OCI-LY1 (cell line): ENCODE results near the gene PRR14.

Experiments used
- H2AFZ ChIP-seq: fragments of 200-600 bp; sonication (generic), shearing (Covaris generic); 2 replicates; pipeline ENCODE4 v1.6.0; 2014; ENCODE audit warnings: antibody characterized with exemption, mild to moderate bottlenecking, low read length
- H3F3A ChIP-seq: fragments of 200-600 bp; sonication (generic), shearing (Covaris generic); 2 replicates; pipeline ENCODE4 v1.6.0; 2014; ENCODE audit warnings: mild to moderate bottlenecking, antibody characterized with exemption, low read length, moderate library complexity; ENCODE audit not compliant: insufficient read depth
- H3K27ac ChIP-seq: fragments of 200-600 bp; sonication (generic); 2 replicates; pipeline ENCODE4 v1.5.1; 2014; ENCODE audit warnings: low read length, mixed run types, mild to moderate bottlenecking, low read depth; ENCODE audit not compliant: poor library complexity, severe bottlenecking
- H3K27me3 ChIP-seq: fragments of 200-600 bp; sonication (generic); 2 replicates; pipeline ENCODE4 v1.6.0; 2014; ENCODE audit warnings: antibody characterized with exemption, mild to moderate bottlenecking, low read length, moderate library complexity; ENCODE audit not compliant: insufficient read depth
- H3K36me3 ChIP-seq: fragments of 200-600 bp; sonication (generic); 2 replicates; pipeline ENCODE4 v1.6.1; 2014; ENCODE audit warnings: mild to moderate bottlenecking, antibody characterized with exemption, low read length, moderate library complexity, mixed read lengths; ENCODE audit not compliant: insufficient read depth
- H3K4me1 ChIP-seq: fragments of 200-600 bp; sonication (generic); 2 replicates; pipeline ENCODE4 v1.5.1; 2014; ENCODE audit warnings: mild to moderate bottlenecking, low read length, moderate library complexity; ENCODE audit not compliant: insufficient read depth, severe bottlenecking
- H3K4me2 ChIP-seq: fragments of 200-600 bp; sonication (generic), shearing (Covaris generic); 2 replicates; pipeline ENCODE4 v1.6.1; 2014; ENCODE audit warnings: low read length
- H3K4me3 ChIP-seq: fragments of 200-600 bp; sonication (generic); 2 replicates; pipeline ENCODE4 v1.5.1; 2014; ENCODE audit warnings: low read length, low read depth, mild to moderate bottlenecking, mixed read lengths; ENCODE audit not compliant: poor library complexity, severe bottlenecking
- H3K79me2 ChIP-seq: fragments of 200-600 bp; shearing (Covaris generic); 2 replicates; pipeline ENCODE4 v1.6.1; 2016; ENCODE audit warnings: mixed run types, low read length, mixed read lengths; ENCODE audit not compliant: insufficient read depth
- H3K9ac ChIP-seq: fragments of 200-600 bp; sonication (generic), shearing (Covaris generic); 2 replicates; pipeline ENCODE4 v1.6.1; 2014; ENCODE audit warnings: mild to moderate bottlenecking, low read length, mixed read lengths
- H3K9me2 ChIP-seq: fragments of 200-600 bp; sonication (generic), shearing (Covaris generic); 2 replicates; pipeline ENCODE4 v1.6.1; 2014; ENCODE audit warnings: low read depth, mild to moderate bottlenecking, low read length, mixed read lengths
- H3K9me3 ChIP-seq: fragments of 200-600 bp; shearing (Covaris generic); 2 replicates; pipeline ENCODE4 v1.6.1; 2014; ENCODE audit warnings: low read length, mixed read lengths
- H4K20me1 ChIP-seq: fragments of 200-600 bp; sonication (generic), shearing (Covaris generic); 2 replicates; pipeline ENCODE4 v1.6.0; 2016; ENCODE audit warnings: mild to moderate bottlenecking, low read length; ENCODE audit not compliant: insufficient read depth
- CTCF ChIP-seq: fragments of 200-600 bp; sonication (generic), shearing (Covaris generic); IDR thresholded peaks from 2 replicates; pipeline ENCODE4 v1.5.1; 2017; ENCODE audit warnings: mild to moderate bottlenecking, antibody characterized with exemption, low read length, moderate library complexity, mixed read lengths
- EZH2 ChIP-seq: fragments of 200-600 bp; sonication (generic), shearing (Covaris generic); IDR thresholded peaks from 2 replicates; pipeline ENCODE4 v1.8.0; 2017; ENCODE audit warnings: borderline replicate concordance, mixed run types, mild to moderate bottlenecking, antibody characterized with exemption, low read length, moderate library complexity, mixed read lengths

Gene PRR14

GRCh38 chr16:30703971-30704370, 53.2 kb downstream of the PRR14 start:
- Histone ChIP-seq H3K9me2 (no peaks in the 10 kb centered on the region), H3K27ac (no peak overlapping the region), H3K27me3 (no peaks in the 10 kb centered on the region), H2AFZ (no peak overlapping the region), H3K9me3 (no peaks in the 10 kb centered on the region), H3K4me3 (no peak overlapping the region), H3F3A (no peaks in the 10 kb centered on the region), H4K20me1 (no peaks in the 10 kb centered on the region), H3K36me3 (peaks cover 83% of the 10 kb centered on the region), H3K4me2 (no peak overlapping the region), H3K9ac (no peak overlapping the region), H3K4me1 (peaks cover 10% of the 10 kb centered on the region), H3K79me2 (peaks cover 22% of the 10 kb centered on the region)
- TF ChIP-seq EZH2 = no peak
- TF ChIP-seq CTCF = no peak
